Right atrium auricular region (tissue), 2 donors: ENCODE measurements around the gene CUL7. TPM values are rescaled to one million over a fixed set of nuclear protein-coding genes. Genes with fewer than 3 reads are reported as not detected.

Experiments used
- DNase-seq: peaks from one replicate; pipeline ENCODE4 v3.0.0-alpha.2; 2019; ENCODE audit warnings: low spot score
- H3K27ac ChIP-seq, 2 donors: fragments of 200-600 bp; sonication (generic); 1 replicate in 1 of 2; 2 replicates in 1 of 2; pipeline ENCODE4 v1.5.1; 2016 to 2019
- H3K27me3 ChIP-seq, 2 donors: fragments of 200-600 bp; sonication (generic); one replicate each; pipeline versions ENCODE4 v1.5.1 to v1.6.0; 2017 to 2019
- H3K36me3 ChIP-seq: fragments of 200-600 bp; sonication (generic); one replicate; pipeline ENCODE4 v1.5.1; 2016
- H3K4me1 ChIP-seq, 2 donors: fragments of 200-600 bp; sonication (generic); one replicate each; pipeline versions ENCODE4 v1.5.1 to v1.6.0; 2017 to 2019
- H3K4me3 ChIP-seq, 2 donors: fragments of 200-600 bp; sonication (generic); 1 replicate in 1 of 2; 2 replicates in 1 of 2; pipeline ENCODE4 v1.5.1; 2017 to 2019; ENCODE audit warnings: mild to moderate bottlenecking in 1 of 2, moderate library complexity in 1 of 2
- H3K9me3 ChIP-seq, 2 donors: fragments of 200-600 bp; sonication (generic); one replicate each; pipeline ENCODE4 v1.5.1; 2019
- CTCF ChIP-seq, 2 donors: fragments of 200-600 bp; sonication (generic); IDR thresholded peaks; one replicate each; pipeline ENCODE4 v1.5.1; 2019; ENCODE audit warnings: antibody characterized with exemption in 2 of 2
- total RNA-seq, 2 donors: library from RNA; depleted of rRNA; stranded (reverse); fragments of >200 nt; gene quantifications; one replicate each; pipeline ENCODE4 v1.1.0, GENCODE V29; 2016

Gene CUL7
- total RNA-seq, 2 donors from 2014 or later = 6.5 to 9.0 TPM

GRCh38 chr6:43090559-43090956, 36.9 kb upstream of the CUL7 start:
- H3K4me1 ChIP-seq = no peaks in the 10 kb centered on the region
- no peak for DNase-seq
- H3K9me3 ChIP-seq = no peaks in the 10 kb centered on the region
- H3K36me3 ChIP-seq = no peaks in the 10 kb centered on the region
- no peaks in the 10 kb centered on the region for H3K27me3 ChIP-seq
- H3K27ac ChIP-seq = no peak overlapping the region
- H3K4me3 ChIP-seq = no peak overlapping the region
- TF ChIP-seq CTCF (IDR thresholded peaks at IDR 0.05) = no peak

- no peak for DNase-seq
- Histone ChIP-seq H3K27me3 (no peaks in the 10 kb centered on the region), H3K9me3 (no peaks in the 10 kb centered on the region), H3K27ac (no peak overlapping the region), H3K36me3 (no peaks in the 10 kb centered on the region), H3K4me3 (no peak overlapping the region), H3K4me1 (no peaks in the 10 kb centered on the region)
- no peak for TF ChIP-seq CTCF (IDR thresholded peaks at IDR 0.05)
Observed at GRCh38 chr6:43089874-43090558, 36.4 kb upstream of the CUL7 start.

GRCh38 chr6:43089467-43089866, 35.8 kb upstream of the CUL7 start:
- Histone ChIP-seq H3K4me1 (no peaks in the 10 kb centered on the region), H3K4me3 (no peak overlapping the region), H3K9me3 (no peaks in the 10 kb centered on the region), H3K27ac (no peak overlapping the region), H3K27me3 (no peaks in the 10 kb centered on the region), H3K36me3 (no peaks in the 10 kb centered on the region)
- DNase-seq = no peak
- TF ChIP-seq CTCF (IDR thresholded peaks at IDR 0.05) = no peak

GRCh38 chr6:43088654-43089056, 35.0 kb upstream of the CUL7 start:
- no peak for DNase-seq
- Histone ChIP-seq H3K4me3 (no peak overlapping the region), H3K36me3 (no peaks in the 10 kb centered on the region), H3K9me3 (no peaks in the 10 kb centered on the region), H3K4me1 (no peaks in the 10 kb centered on the region), H3K27me3 (no peaks in the 10 kb centered on the region), H3K27ac (no peak overlapping the region)
- TF ChIP-seq CTCF (IDR thresholded peaks at IDR 0.05) = no peak

GRCh38 chr6:43086022-43086658, 32.5 kb upstream of the CUL7 start:
- no peaks in the 10 kb centered on the region for H3K36me3 ChIP-seq
- no peak overlapping the region for H3K27ac ChIP-seq
- H3K4me1 ChIP-seq = no peaks in the 10 kb centered on the region
- H3K4me3 ChIP-seq = no peak overlapping the region
- TF ChIP-seq CTCF (IDR thresholded peaks at IDR 0.05) = no peak
- DNase-seq = no peak
- no peaks in the 10 kb centered on the region for H3K9me3 ChIP-seq
- H3K27me3 ChIP-seq = no peaks in the 10 kb centered on the region
